OCI-LY3 (cell line): ENCODE data around the gene ZNF423.

Source experiments
- H2AFZ ChIP-seq: fragments of 200-600, 300-600 bp; shearing (Covaris generic); 2 replicates; pipeline ENCODE4 v1.6.0; 2014; ENCODE audit warnings: antibody characterized with exemption, low read depth, low read length
- H3K27ac ChIP-seq: fragments of 200-600, 300-600 bp; sonication (generic); 2 replicates; pipeline ENCODE4 v1.5.1; 2014; ENCODE audit warnings: mild to moderate bottlenecking, low read length, moderate library complexity, mixed read lengths
- H3K27me3 ChIP-seq: fragments of 200-600, 300-600 bp; sonication (generic); 2 replicates; pipeline ENCODE4 v1.6.1; 2014; ENCODE audit warnings: low read depth, low read length, mixed read lengths
- H3K36me3 ChIP-seq: fragments of 200-600, 300-600 bp; sonication (generic); replicated peaks from 2 replicates; pipeline ENCODE3; 2014; ENCODE audit warnings: low read depth, low read length, mixed read lengths
- H3K4me1 ChIP-seq: fragments of 300-600, 200-600 bp; sonication (generic); 2 replicates; pipeline ENCODE4 v1.6.1; 2014; ENCODE audit warnings: low read length, mixed read lengths
- H3K4me2 ChIP-seq: fragments of 200-600, 300-600 bp; sonication (generic); 2 replicates; pipeline ENCODE4 v1.6.1; 2014; ENCODE audit warnings: low read length, mixed read lengths
- H3K4me3 ChIP-seq: fragments of 300-600, 200-600 bp; sonication (generic); 2 replicates; pipeline ENCODE4 v1.5.1; 2014; ENCODE audit warnings: antibody characterized with exemption, mild to moderate bottlenecking, low read length, moderate library complexity
- H3K79me2 ChIP-seq: fragments of 300-600, 200-600 bp; shearing (Covaris generic); 2 replicates; pipeline ENCODE4 v1.6.1; 2014; ENCODE audit warnings: mild to moderate bottlenecking, low read length, mixed read lengths
- H3K9ac ChIP-seq: fragments of 300-600, 200-600 bp; shearing (Covaris generic); 2 replicates; pipeline ENCODE4 v1.6.0; 2014; ENCODE audit warnings: mild to moderate bottlenecking, low read length, moderate library complexity
- H3K9me3 ChIP-seq: fragments of 200-600, 300-600 bp; shearing (Covaris generic); 2 replicates; pipeline ENCODE4 v1.6.1; 2014; ENCODE audit warnings: low read length, mixed read lengths; ENCODE audit not compliant: insufficient read depth
- H4K20me1 ChIP-seq: fragments of 200-600, 300-600 bp; sonication (generic); 2 replicates; pipeline ENCODE4 v1.6.1; 2016; ENCODE audit warnings: low read length, mixed read lengths; ENCODE audit not compliant: insufficient read depth
- EZH2phosphoT487 ChIP-seq: fragments of 200-600 bp; shearing (Covaris generic); IDR thresholded peaks from 2 replicates; pipeline ENCODE4 v1.6.1; 2018; ENCODE audit warnings: antibody characterized with exemption, mixed run types, low read depth
- TF ChIP-seq, protein P1 (sequence below): fragments of 200-600, 300-600 bp; sonication (generic); IDR thresholded peaks from 2 replicates; pipeline ENCODE4 v1.5.1; 2014; ENCODE audit warnings: antibody characterized with exemption, low read length, low read depth

ZNF423 gene

GRCh38 chr16:49889725-49890397 is 33.9 kb upstream of the ZNF423 start:
- no peak overlapping the region for H2AFZ ChIP-seq
- no peaks in the 10 kb centered on the region for H3K4me1 ChIP-seq
- H3K79me2 ChIP-seq, result no peaks in the 10 kb centered on the region
- no peaks in the 10 kb centered on the region for H4K20me1 ChIP-seq
- no peak overlapping the region for H3K4me2 ChIP-seq
- no peak overlapping the region for H3K27ac ChIP-seq
- peaks cover 27% of the 10 kb centered on the region for H3K27me3 ChIP-seq
- no peaks in the 10 kb centered on the region for H3K9me3 ChIP-seq
- no peak for TF ChIP-seq EZH2phosphoT487
- TF ChIP-seq, protein P1, sequence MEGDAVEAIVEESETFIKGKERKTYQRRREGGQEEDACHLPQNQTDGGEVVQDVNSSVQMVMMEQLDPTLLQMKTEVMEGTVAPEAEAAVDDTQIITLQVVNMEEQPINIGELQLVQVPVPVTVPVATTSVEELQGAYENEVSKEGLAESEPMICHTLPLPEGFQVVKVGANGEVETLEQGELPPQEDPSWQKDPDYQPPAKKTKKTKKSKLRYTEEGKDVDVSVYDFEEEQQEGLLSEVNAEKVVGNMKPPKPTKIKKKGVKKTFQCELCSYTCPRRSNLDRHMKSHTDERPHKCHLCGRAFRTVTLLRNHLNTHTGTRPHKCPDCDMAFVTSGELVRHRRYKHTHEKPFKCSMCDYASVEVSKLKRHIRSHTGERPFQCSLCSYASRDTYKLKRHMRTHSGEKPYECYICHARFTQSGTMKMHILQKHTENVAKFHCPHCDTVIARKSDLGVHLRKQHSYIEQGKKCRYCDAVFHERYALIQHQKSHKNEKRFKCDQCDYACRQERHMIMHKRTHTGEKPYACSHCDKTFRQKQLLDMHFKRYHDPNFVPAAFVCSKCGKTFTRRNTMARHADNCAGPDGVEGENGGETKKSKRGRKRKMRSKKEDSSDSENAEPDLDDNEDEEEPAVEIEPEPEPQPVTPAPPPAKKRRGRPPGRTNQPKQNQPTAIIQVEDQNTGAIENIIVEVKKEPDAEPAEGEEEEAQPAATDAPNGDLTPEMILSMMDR, result no peak
- H3K36me3 ChIP-seq, result no peaks in the 10 kb centered on the region
- H3K9ac ChIP-seq, result no peak overlapping the region
- no peak overlapping the region for H3K4me3 ChIP-seq

- no peaks in the 10 kb centered on the region for H4K20me1 ChIP-seq
- H3K36me3 ChIP-seq, result no peaks in the 10 kb centered on the region
- no peak overlapping the region for H3K4me3 ChIP-seq
- H3K27ac ChIP-seq, result no peak overlapping the region
- peaks cover 23% of the 10 kb centered on the region for H3K27me3 ChIP-seq
- H2AFZ ChIP-seq, result no peak overlapping the region
- no peak overlapping the region for H3K4me2 ChIP-seq
- TF ChIP-seq EZH2phosphoT487, result no peak
- TF ChIP-seq, protein P1, result no peak
- H3K9me3 ChIP-seq, result no peaks in the 10 kb centered on the region
- no peaks in the 10 kb centered on the region for H3K79me2 ChIP-seq
- H3K4me1 ChIP-seq, result no peaks in the 10 kb centered on the region
- H3K9ac ChIP-seq, result no peak overlapping the region
These were observed 30.7 kb upstream of the ZNF423 start for GRCh38 chr16:49886554-49887094.

GRCh38 chr16:49884033-49885015 is 28.4 kb upstream of the ZNF423 start:
- H2AFZ ChIP-seq, result no peak overlapping the region
- H3K27ac ChIP-seq, result no peak overlapping the region
- no peak for TF ChIP-seq EZH2phosphoT487
- TF ChIP-seq, protein P1, result no peak

More at GRCh38 chr16:49884033-49885015, 28.4 kb upstream of the ZNF423 start:
- no peak overlapping the region for H3K4me2 ChIP-seq
- no peaks in the 10 kb centered on the region for H3K9me3 ChIP-seq
- no peaks in the 10 kb centered on the region for H3K4me1 ChIP-seq
- peaks cover 17% of the 10 kb centered on the region for H3K27me3 ChIP-seq
- H3K4me3 ChIP-seq, result no peak overlapping the region
- H3K79me2 ChIP-seq, result no peaks in the 10 kb centered on the region
- H3K36me3 ChIP-seq, result no peaks in the 10 kb centered on the region
- no peak overlapping the region for H3K9ac ChIP-seq
- H4K20me1 ChIP-seq, result no peaks in the 10 kb centered on the region
